ENCODE results near the gene NUFIP1.

GRCh38 chr13:44919104-44919804, 70.0 kb downstream of the NUFIP1 start:
- TF ChIP-seq SUZ12 (IDR thresholded peaks at IDR 0.05; ENCODE audit: low read length), result no peak
- no peak for TF ChIP-seq EZH2 (IDR thresholded peaks at IDR 0.05; ENCODE audit: low read depth, low read length, severe bottlenecking)
- no peak for TF ChIP-seq TAF7 (optimal IDR thresholded peaks at IDR 0.05; ENCODE audit: borderline replicate concordance, low read depth, low read length)
- no peak for TF ChIP-seq EP300 (IDR thresholded peaks at IDR 0.05; ENCODE audit: borderline replicate concordance in 1 of 2, low read depth in 2 of 2, low read length in 2 of 2)
- TF ChIP-seq CTCF (IDR thresholded peaks at IDR 0.05; ENCODE audit: control extremely low read depth in 1 of 3, insufficient read depth in 1 of 3, low read depth in 1 of 3, low read length in 3 of 3), result no peak
